Uterus (tissue), 4 donors: Measurements from ENCODE around the gene BPIFA1. TPM values are rescaled to one million over a fixed set of nuclear protein-coding genes. Genes with fewer than 3 reads are reported as not detected.

ENCODE experiments used
- DNase-seq, 2 donors: peaks; one replicate each; pipeline ENCODE4 v3.0.0-alpha.2; 2019 to 2020
- H3K27ac ChIP-seq, 2 donors: fragments of 200-600 bp; sonication (generic); 1 replicate in 1 of 2; 2 replicates in 1 of 2; pipeline ENCODE4 v1.5.1; 2016 to 2018
- H3K27me3 ChIP-seq, 2 donors: fragments of 200-600 bp; sonication (generic); one replicate each; pipeline ENCODE4 v1.5.1; 2018 to 2019; ENCODE audit warnings: control low read depth in 1 of 2
- H3K36me3 ChIP-seq, 2 donors: fragments of 200-600 bp; sonication (generic); one replicate each; pipeline ENCODE4 v1.5.1; 2019; ENCODE audit warnings: control low read depth in 1 of 2
- H3K4me1 ChIP-seq, 2 donors: fragments of 200-600 bp; sonication (generic); one replicate each; pipeline ENCODE4 v1.5.1; 2018 to 2019; ENCODE audit warnings: control low read depth in 1 of 2
- H3K4me3 ChIP-seq, 2 donors: fragments of 200-600 bp; sonication (generic); 1 replicate in 1 of 2; 2 replicates in 1 of 2; pipeline ENCODE4 v1.5.1; 2018 to 2019; ENCODE audit warnings: mild to moderate bottlenecking in 1 of 2
- H3K9me3 ChIP-seq, 2 donors: fragments of 200-600 bp; sonication (generic); one replicate each; pipeline ENCODE4 v1.5.1; 2019; ENCODE audit warnings: control low read depth in 1 of 2
- CTCF ChIP-seq, 4 experiments: fragments of 200-600 bp in 2 of 4; fragments of 450-650 bp in 2 of 4; sonication (generic) in 2 of 4; IDR thresholded peaks; one replicate each; pipeline ENCODE4 v1.5.1; 2016 to 2019; ENCODE audit warnings: antibody characterized with exemption in 4 of 4, mild to moderate bottlenecking in 2 of 4, moderate library complexity in 1 of 4
- POLR2A ChIP-seq, 2 donors: fragments of 450-650 bp; IDR thresholded peaks; one replicate each; pipeline ENCODE4 v1.6.1; 2016; ENCODE audit warnings: antibody characterized with exemption in 2 of 2, mild to moderate bottlenecking in 1 of 2, moderate library complexity in 1 of 2
- intact Hi-C: fragments of 100-400 bp; cut with DNase I; formaldehyde crosslinking; loops from one replicate; pipeline ENCODE4 v1.15.1; 2023; ENCODE audit warnings: low total_unique reads
- total RNA-seq, 4 donors: library from RNA; depleted of rRNA in 3 of 4; stranded (reverse); fragments of >200 nt in 3 of 4; gene quantifications; one replicate each; pipeline versions ENCODE4 v1.1.0 to v1.2.4, GENCODE V29; 2014 to 2023
- donor health status: DM: yes; HTN: yes; CAD: no.

BPIFA1 gene
- total RNA-seq, 4 donors from 2014 or later, result not detected

- Histone ChIP-seq H3K4me3 (no peak overlapping the region), H3K4me1 (no peaks in the 10 kb centered on the region), H3K27me3 (no peaks in the 10 kb centered on the region), H3K27ac (no peak overlapping the region), H3K36me3 (no peaks in the 10 kb centered on the region), H3K9me3 (no peaks in the 10 kb centered on the region)
- intact Hi-C loops, result no loop called here
- no peak for DNase-seq
- TF ChIP-seq CTCF (IDR thresholded peaks at IDR 0.05) (no peak), POLR2A (IDR thresholded peaks at IDR 0.05) (no peak)
Observed at GRCh38 chr20:33280000-33280680, 44.3 kb downstream of the BPIFA1 start.

GRCh38 chr20:33280775-33281174, 45.0 kb downstream of the BPIFA1 start:
- no peaks in the 10 kb centered on the region for H3K4me1 ChIP-seq
- no peak overlapping the region for H3K4me3 ChIP-seq
- no peaks in the 10 kb centered on the region for H3K36me3 ChIP-seq
- no peak overlapping the region for H3K27ac ChIP-seq
- no peaks in the 10 kb centered on the region for H3K27me3 ChIP-seq
- DNase-seq, result no peak
- intact Hi-C loops, result no loop called here
- TF ChIP-seq CTCF (IDR thresholded peaks at IDR 0.05), result no peak
- no peak for TF ChIP-seq POLR2A (IDR thresholded peaks at IDR 0.05)
- no peaks in the 10 kb centered on the region for H3K9me3 ChIP-seq

GRCh38 chr20:33281550-33282146, 45.9 kb downstream of the BPIFA1 start:
- no peak for TF ChIP-seq POLR2A (IDR thresholded peaks at IDR 0.05)
- no peak for TF ChIP-seq CTCF (IDR thresholded peaks at IDR 0.05)
- H3K9me3 ChIP-seq, result no peaks in the 10 kb centered on the region
- H3K4me1 ChIP-seq, result no peaks in the 10 kb centered on the region
- no peaks in the 10 kb centered on the region for H3K36me3 ChIP-seq
- no peak overlapping the region for H3K27ac ChIP-seq
- no peak overlapping the region for H3K4me3 ChIP-seq
- DNase-seq, result no peak
- intact Hi-C loops, result no loop called here
- H3K27me3 ChIP-seq, result no peaks in the 10 kb centered on the region

- TF ChIP-seq CTCF (IDR thresholded peaks at IDR 0.05) (no peak), POLR2A (IDR thresholded peaks at IDR 0.05) (no peak)
- H3K4me3 ChIP-seq, result no peak overlapping the region
- H3K27me3 ChIP-seq, result no peaks in the 10 kb centered on the region
- no peaks in the 10 kb centered on the region for H3K4me1 ChIP-seq
- no peak for DNase-seq
- intact Hi-C loops, result no loop called here
- no peaks in the 10 kb centered on the region for H3K9me3 ChIP-seq
- H3K27ac ChIP-seq, result no peak overlapping the region
- H3K36me3 ChIP-seq, result no peaks in the 10 kb centered on the region
Observed at GRCh38 chr20:33282196-33282934, 46.6 kb downstream of the BPIFA1 start.

GRCh38 chr20:33282991-33283555, 47.3 kb downstream of the BPIFA1 start, which contains the start of gene BPIFB1:
TSS of gene BPIFB1 (plus strand) at chr20:33283214. CDS start at chr20:33286074, 2,860 bp downstream.
- Histone ChIP-seq H3K4me3 (no peak within 1 kb of the TSS), H3K4me1 (no peaks in the 10 kb centered on the region), H3K36me3 (no peaks in the 10 kb centered on the region), H3K27ac (no peak within 1 kb of the TSS), H3K27me3 (no peaks in the 10 kb centered on the region), H3K9me3 (no peaks in the 10 kb centered on the region)
- TF ChIP-seq CTCF (IDR thresholded peaks at IDR 0.05) (no peak), POLR2A (IDR thresholded peaks at IDR 0.05) (no peak)
- intact Hi-C loops, result no loop called here
- DNase-seq, result no peak
